C4-2B (cell line): ENCODE results near the gene CHDH.

ENCODE experiments used
- ZFX ChIP-seq: fragments of 450-650 bp; IDR thresholded peaks from 2 replicates; pipeline ENCODE4 v1.6.1; 2017
- TF ChIP-seq, protein P1 (sequence below): fragments of 450-650 bp; conservative IDR thresholded peaks from 2 replicates; pipeline ENCODE4 v1.5.1; 2017; ENCODE audit warnings: mild to moderate bottlenecking

GRCh38 chr3:53829605-53830004 is 16.6 kb downstream of the CHDH start:
- TF ChIP-seq, protein P1, sequence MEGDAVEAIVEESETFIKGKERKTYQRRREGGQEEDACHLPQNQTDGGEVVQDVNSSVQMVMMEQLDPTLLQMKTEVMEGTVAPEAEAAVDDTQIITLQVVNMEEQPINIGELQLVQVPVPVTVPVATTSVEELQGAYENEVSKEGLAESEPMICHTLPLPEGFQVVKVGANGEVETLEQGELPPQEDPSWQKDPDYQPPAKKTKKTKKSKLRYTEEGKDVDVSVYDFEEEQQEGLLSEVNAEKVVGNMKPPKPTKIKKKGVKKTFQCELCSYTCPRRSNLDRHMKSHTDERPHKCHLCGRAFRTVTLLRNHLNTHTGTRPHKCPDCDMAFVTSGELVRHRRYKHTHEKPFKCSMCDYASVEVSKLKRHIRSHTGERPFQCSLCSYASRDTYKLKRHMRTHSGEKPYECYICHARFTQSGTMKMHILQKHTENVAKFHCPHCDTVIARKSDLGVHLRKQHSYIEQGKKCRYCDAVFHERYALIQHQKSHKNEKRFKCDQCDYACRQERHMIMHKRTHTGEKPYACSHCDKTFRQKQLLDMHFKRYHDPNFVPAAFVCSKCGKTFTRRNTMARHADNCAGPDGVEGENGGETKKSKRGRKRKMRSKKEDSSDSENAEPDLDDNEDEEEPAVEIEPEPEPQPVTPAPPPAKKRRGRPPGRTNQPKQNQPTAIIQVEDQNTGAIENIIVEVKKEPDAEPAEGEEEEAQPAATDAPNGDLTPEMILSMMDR: no peak
- no peak for TF ChIP-seq ZFX
